ENCODE results near the gene PLD2.
A peak's percentile ranks its signal among the peaks of the same experiment; 100 is the strongest.

PLD2 gene, protein sequence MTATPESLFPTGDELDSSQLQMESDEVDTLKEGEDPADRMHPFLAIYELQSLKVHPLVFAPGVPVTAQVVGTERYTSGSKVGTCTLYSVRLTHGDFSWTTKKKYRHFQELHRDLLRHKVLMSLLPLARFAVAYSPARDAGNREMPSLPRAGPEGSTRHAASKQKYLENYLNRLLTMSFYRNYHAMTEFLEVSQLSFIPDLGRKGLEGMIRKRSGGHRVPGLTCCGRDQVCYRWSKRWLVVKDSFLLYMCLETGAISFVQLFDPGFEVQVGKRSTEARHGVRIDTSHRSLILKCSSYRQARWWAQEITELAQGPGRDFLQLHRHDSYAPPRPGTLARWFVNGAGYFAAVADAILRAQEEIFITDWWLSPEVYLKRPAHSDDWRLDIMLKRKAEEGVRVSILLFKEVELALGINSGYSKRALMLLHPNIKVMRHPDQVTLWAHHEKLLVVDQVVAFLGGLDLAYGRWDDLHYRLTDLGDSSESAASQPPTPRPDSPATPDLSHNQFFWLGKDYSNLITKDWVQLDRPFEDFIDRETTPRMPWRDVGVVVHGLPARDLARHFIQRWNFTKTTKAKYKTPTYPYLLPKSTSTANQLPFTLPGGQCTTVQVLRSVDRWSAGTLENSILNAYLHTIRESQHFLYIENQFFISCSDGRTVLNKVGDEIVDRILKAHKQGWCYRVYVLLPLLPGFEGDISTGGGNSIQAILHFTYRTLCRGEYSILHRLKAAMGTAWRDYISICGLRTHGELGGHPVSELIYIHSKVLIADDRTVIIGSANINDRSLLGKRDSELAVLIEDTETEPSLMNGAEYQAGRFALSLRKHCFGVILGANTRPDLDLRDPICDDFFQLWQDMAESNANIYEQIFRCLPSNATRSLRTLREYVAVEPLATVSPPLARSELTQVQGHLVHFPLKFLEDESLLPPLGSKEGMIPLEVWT

DNA sequence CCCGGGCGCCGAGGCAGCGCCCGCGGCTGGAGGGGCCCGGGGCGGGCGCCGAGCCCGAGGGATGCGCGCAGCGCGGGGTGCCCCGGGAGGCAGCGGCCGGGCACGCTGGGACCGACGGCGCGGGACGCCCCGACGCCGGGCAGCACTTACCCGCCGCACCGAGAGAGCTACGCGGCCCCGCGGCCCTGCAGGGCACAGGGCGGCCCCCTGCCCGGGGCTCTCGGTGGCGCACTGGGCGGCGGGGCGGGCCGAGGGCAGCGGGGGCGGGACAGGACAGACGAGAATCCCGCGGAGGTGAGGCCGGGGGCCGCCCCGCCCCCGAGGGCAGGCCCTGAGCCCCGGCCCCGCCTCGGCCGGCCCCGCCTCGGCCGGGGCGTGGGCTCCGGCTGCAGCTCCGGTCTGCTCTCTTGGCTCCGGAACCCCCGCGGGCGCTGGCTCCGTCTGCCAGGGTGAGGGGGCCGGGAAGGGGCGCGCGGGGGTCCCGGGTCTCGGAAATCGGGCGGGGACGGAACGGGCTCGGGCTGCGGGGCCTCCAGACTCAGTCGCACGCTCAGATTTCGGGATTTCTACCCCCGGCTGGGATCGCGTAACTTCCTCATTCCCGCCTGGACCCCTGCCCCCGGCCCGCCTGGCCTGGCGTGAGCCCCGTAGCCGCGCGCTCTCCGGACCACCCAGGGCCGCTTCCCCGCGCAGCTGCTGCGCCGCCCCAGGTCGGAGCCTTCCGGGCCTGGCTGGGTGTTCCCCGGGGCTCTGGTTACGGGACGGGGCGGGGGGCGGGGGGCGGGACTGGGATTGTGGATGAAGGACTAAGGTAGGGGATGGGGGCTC lies at the start of gene PLD2:
PLD2 (plus strand) TSS at position 376 of the 828 bp plus-strand sequence. CDS start 621 bp downstream, outside the sequence.
- peak; percentile 95 for DNase-seq (ENCODE audit: low read depth, low spot score)

DNA sequence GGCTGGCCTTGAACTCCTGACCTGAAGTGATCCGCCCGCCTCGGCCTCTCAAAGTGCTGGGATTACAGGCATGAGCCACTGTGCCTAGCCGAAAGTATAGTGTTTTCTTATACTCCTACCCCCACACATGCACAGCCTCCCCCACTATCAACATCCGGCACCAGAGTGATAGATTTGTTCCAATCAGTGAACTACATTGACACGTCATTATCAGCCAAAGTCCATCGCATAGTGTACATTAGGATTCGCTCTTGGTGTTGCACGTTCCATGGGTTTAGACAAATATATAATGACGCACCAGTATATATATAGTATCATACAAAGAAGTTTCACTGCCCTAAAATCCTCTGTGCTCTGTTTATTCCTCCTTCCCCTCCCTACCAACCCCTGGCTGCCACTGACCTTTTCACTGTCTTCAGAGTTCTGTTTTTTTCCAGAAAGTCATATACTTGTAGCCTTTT lies 47.1 kb upstream of the PLD2 start:
- no peak for DNase-seq (ENCODE audit: low read depth, low spot score)

DNA sequence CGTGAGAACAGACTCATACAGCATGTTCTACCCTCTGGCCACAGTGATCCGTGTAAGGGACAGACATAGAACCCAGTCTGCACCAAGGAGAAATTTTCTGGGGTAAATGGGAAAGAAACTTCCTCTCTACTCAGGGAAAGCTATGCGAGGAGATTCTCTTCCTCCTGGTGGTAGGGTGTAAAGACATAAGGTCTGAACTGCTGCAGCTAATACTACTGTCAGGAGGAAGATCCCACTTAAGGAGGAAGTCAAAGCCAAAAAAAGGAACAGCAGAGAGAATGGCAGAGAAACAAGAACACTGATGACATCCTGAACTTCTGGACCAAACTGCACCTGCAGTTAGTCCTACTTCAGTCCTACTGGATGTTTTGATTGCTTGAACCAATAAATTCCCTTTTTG lies 42.4 kb upstream of the PLD2 start:
- DNase-seq (ENCODE audit: low read depth, low spot score) = no peak

DNA sequence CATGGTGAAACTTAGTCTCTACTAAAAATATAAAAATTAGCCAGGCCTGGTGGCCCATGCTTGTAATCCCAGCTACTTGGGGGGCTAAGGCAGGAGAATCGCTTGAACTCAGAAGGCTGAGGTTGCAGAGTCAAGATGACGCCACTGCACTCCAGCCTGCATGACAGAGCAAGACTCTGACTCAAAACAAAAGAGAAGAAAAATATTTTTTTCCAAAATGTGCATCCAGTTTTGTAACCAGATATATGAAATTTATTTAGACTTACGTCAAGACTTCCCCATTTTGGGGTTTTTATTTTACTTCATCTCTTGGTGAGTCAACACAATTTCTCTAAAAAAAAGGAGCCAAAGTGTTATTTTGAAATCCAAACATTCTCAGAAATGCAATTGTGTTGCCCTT lies 40.8 kb upstream of the PLD2 start:
- DNase-seq (ENCODE audit: low read depth, low spot score) = no peak

DNA sequence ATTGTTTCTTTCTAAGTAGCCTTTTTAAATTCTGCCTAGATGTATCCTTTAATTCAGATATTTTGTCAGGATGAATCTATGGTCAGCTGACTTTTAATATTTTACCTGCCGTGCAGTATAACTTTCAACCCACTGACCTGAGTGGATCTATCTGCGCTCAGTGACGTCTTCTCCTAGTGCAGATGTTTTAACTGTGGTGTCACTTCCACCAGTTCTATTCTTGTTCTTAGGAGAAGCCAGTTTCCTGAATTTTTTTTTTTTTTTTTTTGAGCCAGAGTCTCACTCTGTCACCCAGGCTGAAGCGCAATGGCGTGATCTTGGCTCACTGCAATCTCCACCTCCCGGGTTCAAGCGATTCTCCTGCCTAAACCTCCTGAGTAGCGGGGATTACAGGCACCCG lies 40.2 kb upstream of the PLD2 start:
- DNase-seq (ENCODE audit: low read depth, low spot score) = no peak

DNA sequence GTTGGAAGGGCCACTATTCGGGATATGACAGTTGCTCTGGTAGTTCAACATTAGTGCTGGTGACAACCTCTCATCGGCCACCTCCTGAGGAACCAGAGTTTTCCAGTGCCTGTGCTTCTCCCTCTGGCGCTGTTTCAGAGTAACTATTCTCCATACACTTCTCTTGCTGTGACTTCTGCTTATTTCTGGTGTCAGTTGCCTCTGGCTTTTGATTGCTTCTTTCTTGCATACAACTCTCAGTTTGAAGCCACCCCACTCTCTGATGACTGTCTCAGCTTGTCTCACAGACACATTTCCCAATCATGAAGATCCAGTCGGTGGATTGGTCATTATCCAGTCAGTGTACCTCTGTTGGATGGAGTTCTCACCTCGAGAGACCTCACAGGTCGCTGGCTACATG lies 38.7 kb upstream of the PLD2 start:
- DNase-seq (ENCODE audit: low read depth, low spot score) = no peak

DNA sequence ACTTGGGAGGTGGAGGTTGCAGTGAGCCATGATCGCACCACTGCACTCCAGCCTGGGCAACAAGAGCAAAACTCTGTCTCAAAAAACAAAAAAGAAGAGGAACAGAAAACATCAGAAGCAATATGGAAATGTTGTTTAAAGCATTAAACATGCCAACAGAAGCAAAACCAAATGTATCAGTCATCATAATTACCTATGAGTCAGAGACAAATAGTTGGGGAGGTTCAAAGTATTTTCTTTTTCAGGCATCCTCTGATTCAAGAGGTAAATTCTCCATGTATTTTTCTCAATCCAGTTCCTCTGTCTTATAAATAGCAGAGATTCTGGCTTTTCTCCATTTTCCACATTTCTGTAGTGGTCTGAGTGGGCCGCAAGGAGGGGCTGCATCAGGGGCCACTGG lies 37.3 kb upstream of the PLD2 start:
- DNase-seq (ENCODE audit: low read depth, low spot score) = peak; percentile 26

DNA sequence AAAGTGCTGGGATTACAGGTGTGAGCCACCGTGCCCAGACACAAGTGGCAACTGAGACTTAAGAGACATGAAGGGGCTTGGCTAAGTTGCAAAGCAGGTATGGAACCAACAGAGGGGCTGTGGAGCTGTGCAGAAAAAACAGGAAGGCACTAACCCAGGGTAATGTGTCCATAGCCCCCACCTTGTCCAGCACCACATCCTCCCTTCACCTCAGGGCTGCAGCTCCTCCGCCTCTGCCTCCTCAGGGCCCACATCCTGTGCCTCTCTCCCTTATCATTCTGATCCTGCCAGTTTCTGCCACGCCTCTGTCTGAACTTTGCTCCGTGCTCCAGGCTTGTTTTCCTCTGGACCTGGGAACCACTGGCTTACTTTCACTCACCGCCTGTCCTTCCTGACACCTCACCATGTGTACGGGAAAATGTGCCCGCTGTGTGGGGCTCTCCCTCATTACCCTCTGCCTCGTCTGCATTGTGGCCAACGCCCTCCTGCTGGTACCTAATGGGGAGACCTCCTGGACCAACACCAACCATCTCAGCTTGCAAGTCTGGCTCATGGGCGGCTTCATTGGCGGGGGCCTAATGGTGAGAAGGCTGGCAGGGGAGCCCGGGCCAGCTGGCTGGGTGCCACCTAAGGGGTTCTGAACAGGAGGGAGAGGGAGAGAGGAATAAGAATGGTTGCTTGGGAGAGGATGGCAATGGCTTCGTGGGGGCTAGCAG lies 35.3 kb upstream of the PLD2 start, which contains the start of gene TM4SF5:
TM4SF5 (plus strand) TSS at position 368 of the 716 bp plus-strand sequence; CDS start at position 405, 37 bp downstream.
- peak; percentile 8 for DNase-seq (ENCODE audit: low read depth, low spot score)

DNA sequence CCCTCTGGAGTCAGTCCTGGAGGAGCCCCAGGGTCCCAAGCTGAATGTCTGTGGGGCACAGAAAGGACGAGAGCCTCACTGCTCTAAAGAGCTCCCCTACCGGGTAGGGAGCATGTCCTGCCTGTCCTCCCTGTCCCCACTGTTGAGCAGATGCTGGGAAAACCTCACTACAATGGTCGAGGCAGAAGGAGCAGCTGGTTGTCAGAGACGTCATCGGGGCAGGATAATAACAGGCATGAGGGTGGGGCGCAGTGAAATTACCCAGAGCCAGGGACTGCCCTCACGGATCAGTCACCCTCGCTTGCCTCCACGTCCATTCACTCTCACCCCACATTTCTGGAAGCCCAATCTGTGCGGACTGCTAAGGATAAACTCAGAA lies 34.7 kb upstream of the PLD2 start:
- DNase-seq (ENCODE audit: low read depth, low spot score) = no peak

DNA sequence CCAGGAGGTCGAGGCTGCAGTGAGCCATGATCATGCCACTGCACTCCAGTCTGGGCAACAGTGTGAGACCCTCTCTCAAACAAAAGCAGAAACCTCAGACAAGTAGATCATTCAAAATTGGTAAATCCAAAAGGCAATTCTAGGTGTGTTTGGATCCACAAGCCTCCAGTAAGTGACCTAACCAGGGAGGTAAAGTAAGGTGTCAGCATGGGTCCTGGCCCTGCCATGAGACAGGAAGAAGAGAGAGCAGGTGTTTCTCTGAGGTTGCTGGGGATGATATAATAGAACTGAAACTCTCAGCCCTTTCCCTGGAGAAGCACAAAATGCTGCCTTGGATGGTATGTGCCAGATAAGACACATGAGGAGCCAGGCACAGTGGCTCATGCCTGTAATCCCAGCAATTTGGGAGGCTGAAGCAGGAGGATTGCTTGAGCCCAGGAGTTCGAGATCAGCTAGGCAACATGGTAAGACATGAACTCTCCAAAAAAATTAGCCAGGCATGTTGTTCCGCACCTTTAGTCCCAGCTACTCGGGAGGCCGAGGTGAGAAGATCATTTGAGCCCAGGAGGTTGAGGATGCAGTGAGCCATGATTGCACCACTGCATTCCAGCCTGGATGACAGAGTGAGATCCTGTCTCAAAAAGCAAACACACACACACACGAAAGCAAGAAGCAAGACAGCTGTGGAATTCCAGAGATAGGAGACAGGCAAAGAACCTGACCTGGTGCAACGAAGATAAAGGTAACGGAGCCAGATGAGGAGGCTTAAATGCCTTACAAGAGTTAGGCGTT lies 28.8 kb upstream of the PLD2 start:
- DNase-seq (ENCODE audit: low read depth, low spot score) = no peak

DNA sequence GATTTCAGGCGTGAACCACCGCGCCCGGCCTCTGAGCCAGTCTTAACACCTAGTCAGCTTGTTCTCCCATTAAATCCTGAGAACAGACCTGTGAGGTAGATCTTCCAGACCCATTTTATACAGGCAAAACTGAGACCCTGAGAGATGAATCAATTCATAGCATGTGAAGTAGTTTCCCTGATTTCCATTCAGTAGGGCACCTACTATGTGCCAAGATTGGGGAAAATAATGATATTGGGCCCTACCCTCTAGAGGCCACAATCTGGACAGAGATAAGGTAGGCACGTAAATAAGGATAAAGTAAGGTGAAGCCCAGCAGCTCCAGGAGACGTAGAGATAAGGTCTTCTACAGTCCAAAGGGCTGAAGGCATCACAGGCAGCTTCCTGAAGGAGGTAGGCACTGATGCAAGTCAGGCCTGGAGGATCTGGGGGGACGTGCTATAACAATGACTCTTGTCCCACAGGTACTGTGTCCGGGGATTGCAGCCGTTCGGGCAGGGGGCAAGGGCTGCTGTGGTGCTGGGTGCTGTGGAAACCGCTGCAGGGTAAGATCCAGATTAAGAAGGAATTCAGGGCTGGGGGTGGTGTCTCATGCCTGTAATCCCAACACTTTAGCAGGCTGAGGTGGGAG lies 26.5 kb upstream of the PLD2 start:
- DNase-seq (ENCODE audit: low read depth, low spot score) = no peak

DNA sequence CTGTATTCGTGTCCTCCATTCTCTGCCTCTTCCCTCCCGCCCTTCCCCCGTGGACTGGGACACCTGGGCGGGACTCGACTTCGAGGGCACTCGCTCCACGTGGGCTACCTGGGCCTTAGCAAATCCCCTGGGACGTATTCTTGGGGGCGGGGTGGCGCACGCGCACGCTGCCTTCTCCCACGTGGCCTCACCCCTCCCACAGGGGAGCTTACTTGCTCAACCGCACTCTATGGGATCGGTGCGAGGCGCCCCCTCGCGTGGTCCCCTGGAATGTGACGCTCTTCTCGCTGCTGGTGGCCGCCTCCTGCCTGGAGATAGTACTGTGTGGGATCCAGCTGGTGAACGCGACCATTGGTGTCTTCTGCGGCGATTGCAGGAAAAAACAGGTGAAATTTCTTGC lies 24.3 kb upstream of the PLD2 start:
- DNase-seq (ENCODE audit: low read depth, low spot score) = no peak

DNA sequence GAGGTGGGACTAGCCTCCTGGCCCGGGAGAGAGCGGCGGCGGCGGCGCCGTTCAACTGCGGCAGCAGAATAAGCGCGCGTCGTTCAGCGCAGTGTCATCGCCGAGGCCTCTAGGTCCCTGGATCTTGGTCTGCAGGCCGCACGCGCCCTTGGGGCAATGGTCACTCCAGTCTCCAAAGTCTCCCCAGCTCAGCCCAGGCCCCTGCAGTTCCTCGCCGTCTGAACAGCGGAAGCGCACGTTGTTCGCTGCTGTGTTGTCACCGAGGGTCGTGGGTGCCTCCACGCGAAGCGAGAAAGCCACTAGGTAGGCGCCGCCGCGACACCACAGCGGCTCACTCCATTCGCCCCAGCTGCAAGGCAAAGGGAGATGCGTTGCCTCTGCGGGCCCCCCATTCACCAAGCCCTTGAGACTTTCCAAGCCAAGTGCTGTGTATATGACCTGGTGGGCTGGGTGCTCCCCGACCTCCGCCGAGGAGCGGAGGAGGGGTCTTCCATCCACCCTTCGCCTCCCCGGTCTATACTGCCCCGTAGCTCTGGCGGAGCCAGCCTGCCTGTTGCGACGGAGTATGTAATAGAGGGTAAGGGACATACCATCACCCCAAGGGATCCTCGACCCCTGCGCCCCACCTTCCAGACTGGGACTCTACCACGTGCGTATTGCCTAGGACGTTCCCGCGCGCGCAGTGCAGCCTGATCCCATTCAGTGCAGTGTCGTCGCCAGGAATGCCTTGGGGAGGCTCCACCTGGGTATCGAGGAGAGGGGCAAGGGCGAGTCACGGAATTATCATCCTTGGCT lies 21.4 kb upstream of the PLD2 start:
- DNase-seq (ENCODE audit: low read depth, low spot score) = peak; percentile 22

DNA sequence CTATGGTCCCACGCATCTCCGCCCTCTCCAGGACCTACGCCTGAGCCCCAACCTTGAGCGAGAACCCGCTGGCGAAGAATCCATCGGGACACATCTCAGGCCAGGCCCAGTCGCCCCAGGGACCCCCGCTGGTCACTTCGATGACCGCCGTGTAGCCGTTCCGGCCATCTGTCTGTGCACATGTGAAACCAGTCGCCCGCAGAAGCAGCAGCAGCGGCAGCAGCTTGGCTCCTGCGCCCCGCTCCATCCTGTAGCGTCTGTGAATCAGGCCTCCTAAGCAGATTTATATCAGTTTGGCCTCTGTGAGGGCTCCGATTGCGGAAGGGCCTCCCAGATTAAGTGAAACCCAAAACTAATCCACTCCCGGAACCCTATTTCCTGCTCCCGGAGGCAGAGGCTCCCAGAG lies 20.8 kb upstream of the PLD2 start, which contains the start of gene VMO1:
VMO1 (minus strand) TSS at position 259 of the 406 bp plus-strand sequence; CDS start at position 247, 12 bp downstream.
- DNase-seq (ENCODE audit: low read depth, low spot score) = peak; percentile 27

DNA sequence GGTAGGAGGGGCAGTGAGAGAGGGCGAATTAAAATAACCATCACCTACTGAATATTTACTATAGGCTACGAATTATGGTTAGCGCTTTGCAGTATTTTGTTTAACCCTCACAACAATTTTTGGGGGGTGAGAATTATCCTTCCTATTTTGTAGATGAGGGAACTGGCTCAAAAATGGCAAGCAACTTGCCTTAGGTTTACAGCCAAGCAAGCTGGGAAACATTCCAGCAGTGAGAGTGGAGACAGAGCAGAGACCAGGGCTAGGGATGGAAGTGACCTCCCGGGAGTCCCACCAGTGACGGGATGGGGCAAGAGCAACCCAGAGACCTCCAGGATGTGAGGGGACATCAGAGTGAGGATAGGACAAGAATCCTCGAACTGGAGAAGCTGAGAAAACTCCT lies 20.4 kb upstream of the PLD2 start:
- peak; percentile 28 for DNase-seq (ENCODE audit: low read depth, low spot score)

DNA sequence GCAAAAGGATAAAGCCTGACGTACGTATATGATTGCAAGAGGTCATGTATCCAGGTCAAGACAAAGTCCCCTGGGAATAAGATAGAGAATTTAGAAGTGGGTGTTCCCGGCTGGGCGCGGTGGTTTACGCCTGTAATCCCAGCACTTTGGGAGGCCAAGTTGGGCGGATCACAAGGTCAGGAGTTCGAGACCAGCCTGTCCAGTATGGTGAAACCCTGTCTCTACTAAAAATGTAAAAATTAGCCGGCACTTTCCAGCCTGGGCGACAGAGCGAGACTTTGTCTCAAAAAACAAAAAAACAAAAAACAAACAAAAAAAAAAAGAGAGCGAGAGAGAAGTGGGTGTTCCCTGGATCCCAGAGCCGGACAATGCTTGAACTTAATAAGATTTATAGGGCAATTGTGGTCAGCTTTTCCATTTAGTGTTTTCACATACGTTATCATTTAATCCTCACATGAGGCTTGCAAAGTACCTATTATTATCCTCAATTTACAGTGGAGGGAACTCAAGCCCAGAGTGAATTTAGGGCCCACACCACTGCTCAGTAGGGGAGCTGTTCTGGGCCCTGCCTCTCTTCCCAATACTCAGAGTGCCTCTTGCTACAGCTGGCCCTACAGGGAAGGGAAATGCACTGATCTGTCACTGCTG lies 18.7 kb upstream of the PLD2 start:
- DNase-seq (ENCODE audit: low read depth, low spot score) = no peak

DNA sequence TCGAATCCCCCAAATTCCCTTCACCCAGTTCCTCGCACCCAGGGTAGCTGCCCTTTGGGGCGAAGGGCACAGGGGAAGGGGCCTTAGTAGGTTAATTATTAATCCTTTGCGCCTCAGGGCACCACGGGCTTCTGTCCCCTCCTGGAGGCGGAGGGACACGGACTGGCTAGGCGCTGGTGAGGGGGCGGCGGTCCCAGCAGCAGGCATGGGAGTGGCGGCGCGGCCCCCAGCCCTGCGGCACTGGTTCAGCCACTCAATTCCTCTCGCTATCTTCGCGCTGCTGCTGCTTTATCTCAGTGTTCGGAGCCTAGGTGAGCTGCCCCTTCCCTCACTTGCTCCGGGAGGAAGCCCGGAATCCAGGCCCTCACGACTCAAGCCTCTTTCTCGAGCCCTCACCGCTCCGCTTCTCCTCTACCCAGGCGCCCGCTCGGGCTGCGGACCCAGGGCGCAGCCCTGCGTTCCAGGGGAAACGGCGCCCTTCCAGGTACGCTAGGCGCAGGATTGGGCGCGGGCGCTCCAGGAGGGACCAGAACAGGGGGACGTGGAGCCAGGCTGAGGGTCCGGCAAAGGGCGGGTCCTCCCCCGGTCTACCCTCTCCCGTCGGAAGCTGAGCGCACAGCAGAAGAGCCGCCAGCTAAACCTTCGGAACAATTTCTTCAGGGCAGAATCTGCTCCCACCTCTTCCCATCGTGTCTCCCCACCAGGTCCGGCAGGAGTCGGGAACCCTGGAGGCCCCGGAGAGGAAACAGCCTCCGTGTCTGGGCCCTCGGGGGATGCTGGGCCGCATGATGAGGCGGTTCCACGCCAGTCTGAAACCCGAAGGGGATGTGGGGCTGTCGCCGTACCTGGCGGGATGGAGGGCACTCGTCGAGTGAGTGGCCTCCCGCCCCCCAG lies 17.9 kb upstream of the PLD2 start, which contains the start of gene GLTPD2:
GLTPD2 (plus strand) TSS at position 158 of the 894 bp plus-strand sequence; CDS start at position 206, 48 bp downstream.
- peak; percentile 32 for DNase-seq (ENCODE audit: low read depth, low spot score)

All from astrocyte of the hippocampus (primary cell).